K562 (cell line): ENCODE measurements around the gene SRM. TPM values are rescaled to one million over a fixed set of nuclear protein-coding genes. Genes with fewer than 3 reads are reported as not detected.
A peak's percentile ranks its signal among the peaks of the same experiment; 100 is the strongest.

Experiments used
- ATAC-seq: fragments of 200-7000 bp; cut with Tn5 transposase; 3 replicates; pipeline ENCODE4 v1.9.1; 2020; ENCODE audit warnings: moderate library complexity
- BruUV-seq: library from RNA; stranded (reverse); fragments of 400-500 nt; replicated peaks from 2 replicates; lab custom pipeline; 2021; lab: Mats Ljungman, UMichigan
- CTCF ChIA-PET: fragments of 300-600 bp; formaldehyde crosslinking; extraction: SDS; loops from one replicate; lab custom pipeline; 2021; ENCODE audit warnings: low intra/inter-chr PET ratio; lab: Yijun Ruan, JAX
- POLR2A ChIA-PET: fragments of 300-600, 350-650 bp; sonication (Branson Sonifier 250); formaldehyde crosslinking; extraction: SDS; loops from one replicate; lab custom pipeline; 2021; ENCODE audit warnings: antibody characterized with exemption, inconsistent platforms; lab: Yijun Ruan, JAX
- DNase-seq, 4 experiments: peaks; one replicate each; pipeline versions ENCODE4 v3.0.0 to v3.0.0-alpha.2; 2011 to 2018; ENCODE audit warnings: low spot score in 3 of 4, mixed read lengths in 3 of 4; ENCODE audit errors: extremely low read depth in 1 of 4
- FAIRE-seq: peaks from 2 replicates; lab custom pipeline; 2011; peaks lifted over from hg19 to GRCh38; lab: Jason Lieb, UNC
- H2AFZ ChIP-seq: 2 replicates; pipeline ENCODE4 v1.6.0; 2011; ENCODE audit warnings: low read depth, low read length, control low read depth, inconsistent platforms
- H3K27ac ChIP-seq: fragments of 200-600 bp; 3 replicates; pipeline ENCODE4 v1.8.0; 2011; ENCODE audit warnings: low read depth, mild to moderate bottlenecking, control low read depth, inconsistent platforms, low read length, moderate library complexity, mixed read lengths; ENCODE audit errors: extremely low read depth
- H3K27me3 ChIP-seq, 2 experiments: fragments of 300-600 bp in 1 of 2; 2 replicates in 1 of 2; 3 replicates in 1 of 2; pipeline versions ENCODE4 v1.6.0 to v1.8.0; 2011; ENCODE audit warnings: inconsistent platforms in 2 of 2, low read length in 2 of 2, mild to moderate bottlenecking in 1 of 2, mixed read lengths in 1 of 2, moderate library complexity in 1 of 2; ENCODE audit not compliant: control insufficient read depth in 2 of 2, insufficient read depth in 2 of 2
- H3K36me3 ChIP-seq: fragments of 300-600 bp; 3 replicates; pipeline ENCODE4 v1.8.0; 2011; ENCODE audit warnings: mild to moderate bottlenecking, low read length, inconsistent platforms; ENCODE audit not compliant: control insufficient read depth, insufficient read depth
- H3K4me1 ChIP-seq, 2 experiments: fragments of 200-600 bp in 1 of 2; replicated peaks in 1 of 2; 2 replicates in 1 of 2; 3 replicates in 1 of 2; pipeline versions ENCODE4 v1.5.1 to v1.8.0; 2011; ENCODE audit warnings: inconsistent platforms in 2 of 2, low read length in 2 of 2, mild to moderate bottlenecking in 1 of 2, mixed read lengths in 1 of 2, moderate library complexity in 1 of 2; ENCODE audit not compliant: control insufficient read depth in 2 of 2, insufficient read depth in 2 of 2
- H3K4me2 ChIP-seq: 2 replicates; pipeline ENCODE4 v1.6.1; 2011; ENCODE audit warnings: low read length, control low read depth, inconsistent platforms, mixed read lengths; ENCODE audit not compliant: insufficient read depth
- H3K4me3 ChIP-seq: fragments of 200-600 bp; sonication (generic), shearing (Covaris generic); 2 replicates; pipeline ENCODE4 v1.5.1; 2016; ENCODE audit warnings: control low read depth, inconsistent platforms
- H3K79me2 ChIP-seq: fragments of 200-600 bp; 3 replicates; pipeline ENCODE4 v1.8.0; 2011; ENCODE audit warnings: low read length, inconsistent platforms; ENCODE audit not compliant: control insufficient read depth, insufficient read depth
- H3K9ac ChIP-seq, 2 experiments: 2 replicates each; pipeline versions ENCODE4 v1.6.0 to v1.6.1; 2011; ENCODE audit warnings: low read depth in 2 of 2, low read length in 2 of 2, control low read depth in 1 of 2, inconsistent platforms in 1 of 2, mild to moderate bottlenecking in 1 of 2, mixed read lengths in 1 of 2; ENCODE audit not compliant: insufficient read depth in 1 of 2
- H3K9me1 ChIP-seq: one replicate; pipeline ENCODE4 v1.6.0; 2011; ENCODE audit warnings: inconsistent platforms, mild to moderate bottlenecking, low read length, moderate library complexity; ENCODE audit not compliant: control insufficient read depth, insufficient read depth
- H3K9me3 ChIP-seq: replicated peaks from 2 replicates; pipeline ENCODE4 v1.5.1; 2011; ENCODE audit warnings: low read depth, low read length, inconsistent platforms; ENCODE audit not compliant: control insufficient read depth, insufficient read depth
- H4K20me1 ChIP-seq: replicated peaks from 2 replicates; pipeline ENCODE4 v1.6.1; 2011; ENCODE audit warnings: low read length, inconsistent platforms, mixed read lengths; ENCODE audit not compliant: control insufficient read depth, insufficient read depth
- CBX8 ChIP-seq: fragments of 200-600 bp; sonication (generic); IDR thresholded peaks from 2 replicates; pipeline ENCODE4 v1.6.1; 2012; ENCODE audit warnings: borderline replicate concordance, mixed run types, low read depth, mild to moderate bottlenecking, moderate library complexity, mixed read lengths, low read length, control low read depth, inconsistent platforms; ENCODE audit not compliant: poor library complexity, severe bottlenecking; ENCODE audit errors: extremely low read depth
- COPS2 ChIP-seq: fragments of 450-650 bp; conservative IDR thresholded peaks from 2 replicates; pipeline ENCODE4 v1.6.1; 2016; ENCODE audit warnings: mild to moderate bottlenecking, moderate library complexity
- CREB3L1 ChIP-seq: fragments of 450-650 bp; IDR thresholded peaks from 2 replicates; pipeline ENCODE4 v1.6.1; 2014; ENCODE audit warnings: low read depth, mild to moderate bottlenecking, moderate library complexity, borderline replicate concordance
- MTA1 ChIP-seq: fragments of 450-650 bp; IDR thresholded peaks from 2 replicates; pipeline ENCODE4 v1.6.1; 2017; ENCODE audit warnings: borderline replicate concordance
- MYC ChIP-seq, 2 experiments: fragments of 250-450 bp in 1 of 2; sonication (Bioruptor Pico) in 1 of 2; IDR thresholded peaks; 2 replicates each; pipeline versions ENCODE4 v1.5.1 to v1.6.1; 2012 to 2021; ENCODE audit warnings: low read depth in 2 of 2, borderline replicate concordance in 1 of 2, improper control_type of control experiment in 1 of 2, low read length in 1 of 2, mild to moderate bottlenecking in 1 of 2, moderate library complexity in 1 of 2
- NR4A1 ChIP-seq, 2 experiments: fragments of 250-450 bp in 1 of 2; fragments of 450-650 bp in 1 of 2; sonication (Bioruptor Pico) in 1 of 2; IDR thresholded peaks; 2 replicates each; pipeline versions ENCODE4 v1.4.0 to v1.6.1; 2016 to 2020; ENCODE audit warnings: mild to moderate bottlenecking in 2 of 2, missing compliant biosample characterization in 1 of 2, missing genetic modification characterization in 1 of 2, moderate library complexity in 1 of 2
- RBBP5 ChIP-seq: fragments of 200-600 bp; sonication (generic); IDR thresholded peaks from 2 replicates; pipeline ENCODE4 v1.6.1; 2012; ENCODE audit warnings: borderline replicate concordance, mild to moderate bottlenecking, low read length, control low read depth, inconsistent platforms; ENCODE audit not compliant: insufficient read depth, poor library complexity, severe bottlenecking
- SMAD3 ChIP-seq: fragments of 450-650 bp; formaldehyde crosslinking; conservative IDR thresholded peaks from 2 replicates; pipeline ENCODE4 v1.4.0; 2020; ENCODE audit warnings: mild to moderate bottlenecking
- TEAD1 ChIP-seq, 2 experiments: fragments of 450-650 bp in 1 of 2; sonication (generic) in 1 of 2; formaldehyde crosslinking; IDR thresholded peaks; 2 replicates each; pipeline versions ENCODE4 v1.4.0 to v1.8.0; 2020 to 2022; ENCODE audit warnings: mild to moderate bottlenecking in 2 of 2, missing genetic modification reagents in 1 of 2
- ZNF740 ChIP-seq, 3 experiments: fragments of 200-800 bp in 1 of 3; sonication (Bioruptor generic) in 1 of 3; sonication (generic) in 1 of 3; formaldehyde crosslinking in 1 of 3; IDR thresholded peaks; 2 replicates each; pipeline versions ENCODE4 v1.6.1 to v1.8.0; 2016 to 2022; ENCODE audit warnings: mild to moderate bottlenecking in 2 of 3, missing compliant biosample characterization in 2 of 3, missing genetic modification characterization in 2 of 3, missing genetic modification reagents in 1 of 3
- WGBS: fragments of 100-300 bp; shearing (Covaris generic); methylation state at CpG from one replicate; pipeline ENCODE4 v1.1.6; 2016; ENCODE audit warnings: low coverage, mixed read lengths; ENCODE audit not compliant: insufficient coverage; ENCODE audit errors: missing lambda C conversion rate; 5-methylcytosine and 5-hydroxymethylcytosine counted together
- in situ Hi-C: fragments of 300-500 bp; cut with MboI; formaldehyde crosslinking; loops from 4 replicates; pipeline ENCODE4 v1.15.0; 2018; ENCODE audit warnings: inconsistent platforms, mixed read lengths
- intact Hi-C: fragments of 100-400 bp; cut with micrococcal nuclease; formaldehyde crosslinking; loops from 2 replicates; pipeline ENCODE4 v1.14.2; 2022
- polyA plus RNA-seq, 8 experiments: library from polyadenylated mRNA; depleted of rRNA in 4 of 8; stranded (reverse) in 5 of 8; unstranded in 3 of 8; fragments of >200 nt; fragmentation: Nextera tagmentation in 2 of 8; fragmentation: Illumina TruSeq in 1 of 8; extraction: Ambion mirVana in 2 of 8; extraction: Trizol in 1 of 8; gene quantifications; 2 replicates each; pipeline versions ENCODE4 v1.2.1 to v1.2.3, GENCODE V29; 2011 to 2014; ENCODE audit warnings: inconsistent platforms in 1 of 8, missing spikeins in 1 of 8
- total RNA-seq, 7 experiments: library from RNA; depleted of rRNA in 6 of 7; stranded (reverse); fragments of >200 nt in 6 of 7; fragmentation: Illumina TruSeq in 2 of 7; extraction: Trizol in 2 of 7; gene quantifications; 2 replicates each; pipeline versions ENCODE4 v1.2.1 to v1.2.3, GENCODE V29; 2011 to 2021; ENCODE audit warnings: low replicate concordance in 1 of 7
- TF ChIP-seq, protein P1 (sequence below): sonication (generic); formaldehyde crosslinking; IDR thresholded peaks from 2 replicates; pipeline ENCODE4 v1.9.0; 2022; ENCODE audit warnings: mild to moderate bottlenecking, missing genetic modification reagents
- TF ChIP-seq, protein P2 (sequence below): fragments of 450-650 bp; formaldehyde crosslinking; IDR thresholded peaks from 2 replicates; pipeline ENCODE4 v1.4.0; 2020; ENCODE audit warnings: mild to moderate bottlenecking, moderate library complexity

SRM gene
- total and polyA plus RNA-seq, 9 of the 15 experiments (the other 6 are each of a cell fraction or from before 2014, with no cell fraction given) = 23.9 to 373 (median 82.5) TPM

GRCh38 chr1:11059155-11059967 is 457 bp downstream of the SRM start:
- intact Hi-C loops = no loop called here
- DNase-seq (peak; percentile 50 to 85 (median 74)), ATAC-seq (peak; percentile 11), FAIRE-seq (no peak)
- 1% methylated on average over 40 of the region's 72 CpGs for WGBS
- Histone ChIP-seq H4K20me1 (0 out of 2 replicates have a peak, but pooled peaks cover under 1% of the 10 kb centered on the region), H3K9ac (peak overlapping the region; percentile 82 to 97), H3K9me3 (no peaks in the 10 kb centered on the region), H2AFZ (peak overlapping the region; percentile 87), H3K79me2 (peaks cover 44% of the 10 kb centered on the region), H3K4me2 (peak overlapping the region; percentile 92), H3K4me3 (peak overlapping the region; percentile 99), H3K36me3 (peaks cover 62% of the 10 kb centered on the region; the same call in 2 of the 3 replicates), H3K27me3 (no peaks in the 10 kb centered on the region), H3K27ac (peak overlapping the region; percentile 79), H3K4me1 (peaks cover 8 to 56% of the 10 kb centered on the region in 2 experiments; a peak in 4 of 5 replicates), H3K9me1 (no peaks in the 10 kb centered on the region)
- in situ Hi-C loops = no loop called here
- no TSS peak for BruUV-seq
- POLR2A ChIA-PET = interaction anchor here (0.6 to 3.5 kb wide), 9 partner anchors 7 to 627 kb away, joined by 3 to 11 read pairs (median 3); no protein-coding TSS in a partner anchor
- CTCF ChIA-PET = interaction anchor here (0.6 kb wide), 1 partner anchor 48 kb away, joined by 3 read pairs; no protein-coding TSS in a partner anchor
- peak; percentile 76 for TF ChIP-seq MYC (IDR thresholded peaks at IDR 0.05; ENCODE audit: low read depth, low read length)
- TF ChIP-seq MYC (CRISPR knock-in tag; IDR thresholded peaks at IDR 0.05; ENCODE audit: borderline replicate concordance, low read depth) = 0 out of 2 replicates have a peak, but pooled peaks have one; percentile 38
- 0 out of 2 replicates have a peak, but pooled peaks have one; percentile 27 for TF ChIP-seq ZNF740 (CRISPR knock-in tag; IDR thresholded peaks at IDR 0.05)
- TF ChIP-seq ZNF740 (tag; IDR thresholded peaks at IDR 0.05) = no peak
- 0 out of 4 replicates have a peak, but pooled peaks of 1 of the 2 experiments have one; percentile 15 for TF ChIP-seq TEAD1 (CRISPR knock-in tag; IDR thresholded peaks at IDR 0.05)
- no peak for TF ChIP-seq COPS2
- peak; percentile 57 for TF ChIP-seq RBBP5
- TF ChIP-seq SMAD3 (CRISPR knock-in tag) = no peak
- TF ChIP-seq CBX8 = no peak
- TF ChIP-seq NR4A1 (CRISPR knock-in tag; IDR thresholded peaks at IDR 0.05) = no peak
- TF ChIP-seq NR4A1 (tag; IDR thresholded peaks at IDR 0.05) = no peak
- TF ChIP-seq, protein P1, sequence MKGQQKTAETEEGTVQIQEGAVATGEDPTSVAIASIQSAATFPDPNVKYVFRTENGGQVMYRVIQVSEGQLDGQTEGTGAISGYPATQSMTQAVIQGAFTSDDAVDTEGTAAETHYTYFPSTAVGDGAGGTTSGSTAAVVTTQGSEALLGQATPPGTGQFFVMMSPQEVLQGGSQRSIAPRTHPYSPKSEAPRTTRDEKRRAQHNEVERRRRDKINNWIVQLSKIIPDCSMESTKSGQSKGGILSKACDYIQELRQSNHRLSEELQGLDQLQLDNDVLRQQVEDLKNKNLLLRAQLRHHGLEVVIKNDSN = peak; percentile 49; the same call in 1 of the 2 replicates
- TF ChIP-seq, protein P2, sequence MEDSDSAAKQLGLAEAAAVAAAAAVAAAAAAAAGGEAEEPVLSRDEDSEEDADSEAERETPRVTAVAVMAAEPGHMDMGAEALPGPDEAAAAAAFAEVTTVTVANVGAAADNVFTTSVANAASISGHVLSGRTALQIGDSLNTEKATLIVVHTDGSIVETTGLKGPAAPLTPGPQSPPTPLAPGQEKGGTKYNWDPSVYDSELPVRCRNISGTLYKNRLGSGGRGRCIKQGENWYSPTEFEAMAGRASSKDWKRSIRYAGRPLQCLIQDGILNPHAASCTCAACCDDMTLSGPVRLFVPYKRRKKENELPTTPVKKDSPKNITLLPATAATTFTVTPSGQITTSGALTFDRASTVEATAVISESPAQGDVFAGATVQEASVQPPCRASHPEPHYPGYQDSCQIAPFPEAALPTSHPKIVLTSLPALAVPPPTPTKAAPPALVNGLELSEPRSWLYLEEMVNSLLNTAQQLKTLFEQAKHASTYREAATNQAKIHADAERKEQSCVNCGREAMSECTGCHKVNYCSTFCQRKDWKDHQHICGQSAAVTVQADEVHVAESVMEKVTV (CRISPR knock-in tag) = no peak
- no peak for TF ChIP-seq MTA1
- TF ChIP-seq CREB3L1 = peak; percentile 28; the same call in 1 of the 2 replicates
